ENCODE measurements around the gene ZNF827. TPM values are rescaled to one million over a fixed set of nuclear protein-coding genes. Genes with fewer than 3 reads are reported as not detected.

Gene ZNF827
- total RNA-seq, 1 experiment from 2014 or later: 19.1 TPM

DNA sequence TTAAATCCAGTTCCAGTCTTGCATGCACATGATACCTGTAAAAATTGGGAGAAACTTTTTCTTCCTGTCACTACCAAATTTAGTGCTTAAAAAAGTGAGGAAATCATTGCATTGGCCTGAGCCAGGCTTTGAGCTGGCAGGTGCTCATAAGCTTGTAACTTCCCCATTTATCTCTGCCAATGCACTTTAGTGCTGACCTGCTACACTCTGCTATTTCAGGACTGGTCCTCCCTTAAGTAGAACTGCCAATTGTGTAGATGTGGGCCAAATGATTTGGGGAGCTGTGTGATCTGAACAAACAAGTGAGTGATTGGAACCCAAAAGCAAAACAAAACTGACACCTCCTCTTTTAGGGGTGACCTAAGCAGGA lies 51.8 kb downstream of the ZNF827 start:
- Histone ChIP-seq H3K79me2 (ENCODE audit: insufficient read depth, low read length) (no peaks in the 10 kb centered on the region; the same call in none of the 2 replicates), H3K4me2 (ENCODE audit: low read length) (no peak overlapping the region)
- CTCF ChIA-PET: no interaction called here

DNA sequence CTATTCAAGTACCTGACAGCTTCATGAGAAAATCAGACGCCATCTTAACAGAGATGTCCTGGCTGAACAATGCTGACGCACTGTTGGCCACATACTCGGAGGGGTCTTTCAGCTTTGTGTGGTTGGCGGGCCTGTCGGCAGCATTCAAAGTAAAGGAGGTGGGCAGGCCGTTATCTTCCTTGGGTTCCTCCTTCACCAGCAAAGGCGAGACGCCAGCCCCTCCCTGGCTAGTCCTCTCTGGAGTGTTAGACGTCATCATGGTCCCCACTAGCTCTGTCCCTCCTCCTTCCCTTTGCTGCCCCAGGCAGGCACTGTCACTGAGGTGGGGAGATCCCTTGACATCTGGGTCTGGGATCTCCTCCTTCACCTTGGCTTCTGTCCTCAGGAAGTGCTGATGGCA lies 53.0 kb downstream of the ZNF827 start:
- ChIA-PET RAD21 (ENCODE audit: low non-redundant PET in 1 of 2, low total read pairs in 2 of 2, uncharacterized antibody in 2 of 2, unreplicated experiment in 2 of 2) (no interaction called here), CTCF (no interaction called here), POLR2A (no interaction called here)
- ATAC-seq: no peak; the same call in 1 of the 2 replicates
- Histone ChIP-seq H3K4me3 (replicated peaks in 1 of 2; ENCODE audit: low read depth in 1 of 2, low read length in 2 of 2) (no peak overlapping the region), H3K9ac (ENCODE audit: low read length) (no peak overlapping the region), H3K36me3 (ENCODE audit: control insufficient read depth in 1 of 2, insufficient read depth in 2 of 2, low read length in 2 of 2) (peaks cover 0 to 2% of the 10 kb centered on the region in 2 experiments; a peak in 2 of 4 replicates), H3K27ac (ENCODE audit: low read depth, low read length) (no peak overlapping the region), H3K4me2 (ENCODE audit: low read length) (no peak overlapping the region), H3K9me2 (ENCODE audit: insufficient read depth) (no peaks in the 10 kb centered on the region), H3K4me1 (ENCODE audit: control insufficient read depth in 1 of 2, insufficient read depth in 2 of 2, low read length in 2 of 2) (no peaks in the 10 kb centered on the region), H3K9me3 (ENCODE audit: control insufficient read depth in 1 of 2, insufficient read depth in 1 of 2, low read depth in 1 of 2, low read length in 2 of 2) (no peaks in the 10 kb centered on the region), H4K20me1 (ENCODE audit: insufficient read depth) (no peaks in the 10 kb centered on the region), H3K27me3 (ENCODE audit: insufficient read depth, low read length) (no peaks in the 10 kb centered on the region), H2AFZ (ENCODE audit: low read depth, low read length, poor library complexity, severe bottlenecking) (no peak overlapping the region), H3K79me2 (ENCODE audit: insufficient read depth, low read length) (no peaks in the 10 kb centered on the region; the same call in none of the 2 replicates)
- no peak for DNase-seq (ENCODE audit: low read depth, low spot score)
- intact Hi-C loops (cut with micrococcal nuclease): no loop called here
- BruUV-seq (replicated peaks): no TSS peak
- TF ChIP-seq, protein P1, sequence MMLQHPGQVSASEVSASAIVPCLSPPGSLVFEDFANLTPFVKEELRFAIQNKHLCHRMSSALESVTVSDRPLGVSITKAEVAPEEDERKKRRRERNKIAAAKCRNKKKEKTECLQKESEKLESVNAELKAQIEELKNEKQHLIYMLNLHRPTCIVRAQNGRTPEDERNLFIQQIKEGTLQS (IDR thresholded peaks at IDR 0.05): no peak
- TF ChIP-seq SIN3A (IDR thresholded peaks at IDR 0.05; ENCODE audit: low read depth): no peak
- no peak for TF ChIP-seq ZNF274 (IDR thresholded peaks at IDR 0.05; ENCODE audit: low read depth, low read length)
- TF ChIP-seq CBX3 (IDR thresholded peaks at IDR 0.05; ENCODE audit: low read depth): no peak
- TF ChIP-seq ZFX (IDR thresholded peaks at IDR 0.05): no peak
- TF ChIP-seq RAD21 (IDR thresholded peaks at IDR 0.05; ENCODE audit: low read depth): no peak
- TF ChIP-seq CEBPB (IDR thresholded peaks at IDR 0.05; ENCODE audit: low read depth): no peak
- TF ChIP-seq EZH2 (IDR thresholded peaks at IDR 0.05): no peak
- no peak for TF ChIP-seq FOSL1 (IDR thresholded peaks at IDR 0.05; ENCODE audit: low read depth)
- no peak for TF ChIP-seq SP1 (IDR thresholded peaks at IDR 0.05; ENCODE audit: low read depth)
- TF ChIP-seq JUND (IDR thresholded peaks at IDR 0.05): no peak
- no peak for TF ChIP-seq POLR2A (IDR thresholded peaks at IDR 0.05; ENCODE audit: borderline replicate concordance, extremely low read depth, insufficient read depth, insufficient read length)
- TF ChIP-seq, protein P2, sequence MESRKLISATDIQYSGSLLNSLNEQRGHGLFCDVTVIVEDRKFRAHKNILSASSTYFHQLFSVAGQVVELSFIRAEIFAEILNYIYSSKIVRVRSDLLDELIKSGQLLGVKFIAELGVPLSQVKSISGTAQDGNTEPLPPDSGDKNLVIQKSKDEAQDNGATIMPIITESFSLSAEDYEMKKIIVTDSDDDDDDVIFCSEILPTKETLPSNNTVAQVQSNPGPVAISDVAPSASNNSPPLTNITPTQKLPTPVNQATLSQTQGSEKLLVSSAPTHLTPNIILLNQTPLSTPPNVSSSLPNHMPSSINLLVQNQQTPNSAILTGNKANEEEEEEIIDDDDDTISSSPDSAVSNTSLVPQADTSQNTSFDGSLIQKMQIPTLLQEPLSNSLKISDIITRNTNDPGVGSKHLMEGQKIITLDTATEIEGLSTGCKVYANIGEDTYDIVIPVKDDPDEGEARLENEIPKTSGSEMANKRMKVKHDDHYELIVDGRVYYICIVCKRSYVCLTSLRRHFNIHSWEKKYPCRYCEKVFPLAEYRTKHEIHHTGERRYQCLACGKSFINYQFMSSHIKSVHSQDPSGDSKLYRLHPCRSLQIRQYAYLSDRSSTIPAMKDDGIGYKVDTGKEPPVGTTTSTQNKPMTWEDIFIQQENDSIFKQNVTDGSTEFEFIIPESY (IDR thresholded peaks at IDR 0.05; ENCODE audit: extremely low read depth, insufficient replicate concordance, low read length): no peak
- no peak for TF ChIP-seq YY1 (IDR thresholded peaks at IDR 0.05; ENCODE audit: extremely low read depth, insufficient replicate concordance, low read depth, low read length)
- TF ChIP-seq, protein P3, sequence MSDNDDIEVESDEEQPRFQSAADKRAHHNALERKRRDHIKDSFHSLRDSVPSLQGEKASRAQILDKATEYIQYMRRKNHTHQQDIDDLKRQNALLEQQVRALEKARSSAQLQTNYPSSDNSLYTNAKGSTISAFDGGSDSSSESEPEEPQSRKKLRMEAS (IDR thresholded peaks at IDR 0.05): no peak
- TF ChIP-seq TCF7L2 (IDR thresholded peaks at IDR 0.05; ENCODE audit: borderline replicate concordance, extremely low read depth, insufficient read depth, insufficient read length): no peak

More for the DNA sequence above, 51.8 kb downstream of the ZNF827 start:
- POLR2A ChIA-PET: no interaction called here
- RAD21 ChIA-PET (ENCODE audit: low non-redundant PET in 1 of 2, low total read pairs in 2 of 2, uncharacterized antibody in 2 of 2, unreplicated experiment in 2 of 2): no interaction called here
- Histone ChIP-seq H2AFZ (ENCODE audit: low read depth, low read length, poor library complexity, severe bottlenecking) (no peak overlapping the region), H3K4me1 (ENCODE audit: control insufficient read depth in 1 of 2, insufficient read depth in 2 of 2, low read length in 2 of 2) (no peaks in the 10 kb centered on the region), H3K27me3 (ENCODE audit: insufficient read depth, low read length) (no peaks in the 10 kb centered on the region), H3K27ac (ENCODE audit: low read depth, low read length) (no peak overlapping the region), H3K36me3 (ENCODE audit: control insufficient read depth in 1 of 2, insufficient read depth in 2 of 2, low read length in 2 of 2) (peaks cover 0 to 2% of the 10 kb centered on the region in 2 experiments; a peak in 2 of 4 replicates), H4K20me1 (ENCODE audit: insufficient read depth) (no peaks in the 10 kb centered on the region), H3K9me3 (ENCODE audit: control insufficient read depth in 1 of 2, insufficient read depth in 1 of 2, low read depth in 1 of 2, low read length in 2 of 2) (no peaks in the 10 kb centered on the region), H3K9ac (ENCODE audit: low read length) (no peak overlapping the region), H3K9me2 (ENCODE audit: insufficient read depth) (no peaks in the 10 kb centered on the region), H3K4me3 (replicated peaks in 1 of 2; ENCODE audit: low read depth in 1 of 2, low read length in 2 of 2) (no peak overlapping the region)
- DNase-seq (ENCODE audit: low read depth, low spot score): no peak
- intact Hi-C loops (cut with micrococcal nuclease): no loop called here
- no peak for ATAC-seq
- TF ChIP-seq POLR2A (IDR thresholded peaks at IDR 0.05; ENCODE audit: borderline replicate concordance, extremely low read depth, insufficient read depth, insufficient read length) (no peak), RAD21 (IDR thresholded peaks at IDR 0.05; ENCODE audit: low read depth) (no peak), SRF (IDR thresholded peaks at IDR 0.05; ENCODE audit: low read depth) (no peak), EZH2 (IDR thresholded peaks at IDR 0.05) (no peak), CEBPB (IDR thresholded peaks at IDR 0.05; ENCODE audit: low read depth) (no peak), EGR1 (IDR thresholded peaks at IDR 0.05; ENCODE audit: low read depth) (no peak), EZH2phosphoT487 (IDR thresholded peaks at IDR 0.05; ENCODE audit: borderline replicate concordance) (no peak), FOSL1 (IDR thresholded peaks at IDR 0.05; ENCODE audit: low read depth) (no peak), YY1 (IDR thresholded peaks at IDR 0.05; ENCODE audit: extremely low read depth, insufficient replicate concordance, low read depth, low read length) (no peak), JUND (IDR thresholded peaks at IDR 0.05) (no peak)
- no TSS peak for BruUV-seq (replicated peaks)

Measured in HCT116 (cell line).